NCI-H69 (cell line): Measurements from ENCODE around the gene LMX1B.

Experiments used
- DNase-seq: peaks from one replicate; lab custom pipeline; 2025; lab: John Stamatoyannopoulos, UW

The LMX1B gene

GRCh38 chr9:126658956-126659555, 45.3 kb downstream of the LMX1B start:
- no peak for DNase-seq

DNA sequence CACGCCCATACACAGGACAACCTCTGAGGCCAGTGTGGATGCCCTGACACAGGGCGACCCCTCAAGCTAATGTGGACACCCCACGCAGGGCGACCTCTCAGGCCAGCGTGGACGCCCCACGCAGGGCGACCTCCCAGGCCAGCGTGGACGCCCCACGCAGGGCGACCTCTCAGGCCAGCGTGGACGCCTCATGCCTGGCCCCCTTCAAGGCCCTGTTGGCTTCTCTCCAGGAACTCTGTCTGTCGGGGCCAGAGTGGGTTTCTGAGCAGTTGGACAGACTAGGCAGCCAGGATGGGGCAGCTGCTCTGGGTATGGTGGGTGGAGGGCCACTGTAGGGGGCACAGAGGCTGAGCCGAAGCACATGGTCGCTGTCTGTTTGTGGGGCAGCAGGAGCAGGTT, 47.4 kb downstream of the LMX1B start:
- no peak for DNase-seq

- peak; percentile 85 for DNase-seq
Observed at GRCh38 chr9:126661521-126662251, 48.0 kb downstream of the LMX1B start.

DNA sequence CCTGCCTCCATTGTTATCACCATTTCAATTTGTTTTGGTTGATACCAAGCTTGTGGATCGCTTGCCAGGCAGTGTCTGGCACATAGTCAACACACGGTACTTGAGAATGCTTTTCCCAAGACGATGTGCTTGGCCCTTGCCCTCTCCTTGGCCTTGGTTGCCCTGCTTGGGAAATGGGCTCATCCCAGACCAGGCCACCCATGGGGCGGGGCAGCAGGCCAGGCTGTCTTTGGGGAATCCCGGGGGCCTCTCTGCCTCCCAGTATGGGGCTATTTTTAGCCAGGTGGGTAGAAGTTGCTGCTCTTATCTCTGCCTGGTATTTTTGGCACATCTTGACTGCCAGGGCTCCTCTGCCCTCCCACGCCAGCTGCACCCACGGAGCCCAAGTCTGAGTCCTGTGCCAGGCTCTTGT, 49.9 kb downstream of the LMX1B start:
- DNase-seq: peak; percentile 16

DNA sequence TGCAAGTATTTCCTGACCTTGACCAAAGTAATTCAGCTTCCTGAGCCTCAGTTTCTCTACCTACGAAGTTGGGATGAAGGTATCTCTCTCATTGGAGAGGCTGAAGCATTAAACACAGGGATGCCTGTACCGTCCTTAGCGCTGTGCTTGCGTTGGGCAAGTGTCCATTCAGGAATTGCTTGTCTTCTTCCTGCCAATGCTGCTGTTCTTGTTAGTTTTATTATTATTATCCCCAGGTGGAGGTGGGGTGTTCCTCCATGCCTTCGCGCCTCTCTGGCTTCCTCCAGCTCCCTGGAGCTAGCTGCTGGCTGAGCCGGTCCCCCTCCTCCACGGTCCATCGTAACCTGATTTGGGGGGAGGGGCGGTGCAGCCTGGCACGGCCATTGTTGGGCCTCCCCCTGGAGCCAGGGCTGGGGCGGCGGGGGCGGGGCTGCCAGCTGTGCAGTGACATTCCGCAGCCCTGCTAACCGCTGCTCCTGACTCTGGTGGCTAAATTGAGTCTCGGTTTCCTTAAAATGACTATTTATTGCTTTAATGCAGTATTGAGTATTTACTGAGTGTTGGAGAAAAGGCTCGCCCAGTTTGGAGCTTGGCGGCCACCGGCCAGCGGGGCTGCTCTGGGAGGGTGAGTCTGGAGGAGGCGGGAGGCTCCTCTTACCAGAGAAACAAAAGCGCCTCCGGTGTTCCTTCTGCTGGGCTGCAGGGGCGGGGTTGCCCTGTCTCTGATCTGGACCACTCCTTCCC, 51.3 kb downstream of the LMX1B start:
- DNase-seq: peak; percentile 70

- no peak for DNase-seq
Observed at GRCh38 chr9:126665644-126666035, 51.9 kb downstream of the LMX1B start.

- no peak for DNase-seq
Observed at GRCh38 chr9:126666155-126666803, 52.6 kb downstream of the LMX1B start.

DNA sequence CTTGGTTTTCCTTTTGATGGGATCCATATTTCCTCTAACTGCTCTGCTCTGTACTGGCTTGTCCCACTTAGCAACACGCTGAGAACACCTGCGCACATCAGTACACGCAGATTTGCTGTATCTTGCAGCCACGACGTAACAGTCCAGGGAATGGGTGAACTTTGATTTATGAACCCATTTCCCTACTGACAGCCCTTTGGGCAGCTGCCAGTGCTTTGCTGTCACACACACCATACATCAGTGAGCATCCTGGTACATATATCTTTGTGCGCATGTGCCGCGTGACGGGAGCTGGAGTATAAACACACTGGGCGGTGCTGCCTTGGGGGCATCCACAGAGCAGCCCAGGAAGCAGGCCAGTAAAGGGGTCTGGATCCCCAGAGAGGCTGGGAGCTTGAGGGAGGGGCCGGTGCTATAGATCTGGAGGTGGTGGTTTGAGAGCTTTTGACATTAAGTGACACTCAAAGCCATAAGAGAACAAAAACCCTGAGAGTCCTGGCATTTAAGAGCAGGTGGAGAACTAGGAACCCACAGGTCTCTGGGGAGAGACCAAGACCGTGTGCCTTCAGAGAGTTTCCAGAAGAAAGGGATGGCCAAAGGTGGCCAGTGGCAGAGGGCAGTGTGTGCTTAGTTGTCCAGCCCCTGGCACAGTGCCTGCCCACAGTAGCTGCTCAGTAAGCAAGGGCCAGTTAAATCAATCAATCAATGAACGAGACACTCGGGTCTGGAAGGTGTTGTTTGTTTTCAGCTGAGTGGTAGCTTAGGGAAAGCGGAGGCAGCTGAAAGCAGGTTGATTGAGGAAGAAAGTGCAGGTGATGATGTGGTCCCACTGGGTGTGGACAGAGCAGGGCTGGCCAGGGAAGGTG, 53.7 kb downstream of the LMX1B start:
- DNase-seq: peak; percentile 89

- DNase-seq: no peak
Observed at GRCh38 chr9:126668058-126668457, 54.3 kb downstream of the LMX1B start.

- DNase-seq: no peak
Observed at GRCh38 chr9:126669108-126669507, 55.4 kb downstream of the LMX1B start.

DNA sequence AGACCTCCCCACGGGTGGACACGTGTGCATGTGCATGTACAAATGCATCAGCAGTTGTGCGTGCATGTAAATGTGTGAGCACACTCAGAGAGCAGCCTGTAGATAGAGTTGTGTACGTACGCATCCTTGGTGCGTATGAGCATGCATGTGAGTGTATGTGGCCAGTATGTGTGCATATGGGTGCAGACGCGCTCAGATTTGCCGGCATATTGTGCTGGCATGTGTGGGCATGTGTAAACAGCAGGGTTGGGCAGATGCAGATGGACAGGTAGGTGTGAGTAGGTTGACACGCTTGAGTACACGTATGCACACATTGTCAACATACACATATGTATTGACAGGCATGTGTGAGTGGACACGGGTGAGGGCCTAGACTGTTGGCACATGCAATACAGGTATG, 56.5 kb downstream of the LMX1B start:
- DNase-seq: no peak

- DNase-seq: peak; percentile 53
Observed at GRCh38 chr9:126671381-126671831, 57.7 kb downstream of the LMX1B start.

- DNase-seq: no peak
Observed at GRCh38 chr9:126671983-126672382, 58.3 kb downstream of the LMX1B start.

DNA sequence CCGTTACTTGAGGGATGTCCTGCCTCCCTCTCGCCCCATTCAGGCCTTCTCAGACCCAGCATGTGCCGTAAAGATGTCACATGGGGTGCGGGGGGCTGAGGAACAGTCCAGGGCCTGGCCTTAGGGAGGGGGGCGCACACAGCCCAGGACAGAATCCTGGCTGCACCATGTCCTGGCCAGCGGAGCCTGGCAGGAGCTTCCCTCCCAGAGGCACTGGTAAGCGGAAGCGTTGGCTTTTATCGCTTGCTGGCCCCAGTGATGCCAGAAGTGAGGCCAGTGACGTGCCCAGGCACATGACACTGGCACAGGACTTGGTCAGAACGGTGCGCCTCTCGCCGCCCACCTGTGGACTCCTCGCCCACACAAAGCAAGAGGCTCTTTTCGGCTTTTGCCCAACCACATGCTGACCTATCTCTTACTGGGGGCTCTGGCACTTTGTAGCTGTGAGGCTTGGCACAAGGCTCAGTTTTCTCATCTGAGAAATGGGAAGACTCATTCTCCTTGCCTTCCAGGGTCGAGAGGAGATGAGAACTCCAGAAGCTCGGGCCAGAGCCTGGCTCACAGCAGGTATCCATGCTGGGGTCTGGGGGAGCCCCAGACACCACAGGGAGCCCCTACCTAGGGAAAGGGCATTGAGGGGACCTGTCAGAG, 59.0 kb downstream of the LMX1B start:
- no peak for DNase-seq

DNA sequence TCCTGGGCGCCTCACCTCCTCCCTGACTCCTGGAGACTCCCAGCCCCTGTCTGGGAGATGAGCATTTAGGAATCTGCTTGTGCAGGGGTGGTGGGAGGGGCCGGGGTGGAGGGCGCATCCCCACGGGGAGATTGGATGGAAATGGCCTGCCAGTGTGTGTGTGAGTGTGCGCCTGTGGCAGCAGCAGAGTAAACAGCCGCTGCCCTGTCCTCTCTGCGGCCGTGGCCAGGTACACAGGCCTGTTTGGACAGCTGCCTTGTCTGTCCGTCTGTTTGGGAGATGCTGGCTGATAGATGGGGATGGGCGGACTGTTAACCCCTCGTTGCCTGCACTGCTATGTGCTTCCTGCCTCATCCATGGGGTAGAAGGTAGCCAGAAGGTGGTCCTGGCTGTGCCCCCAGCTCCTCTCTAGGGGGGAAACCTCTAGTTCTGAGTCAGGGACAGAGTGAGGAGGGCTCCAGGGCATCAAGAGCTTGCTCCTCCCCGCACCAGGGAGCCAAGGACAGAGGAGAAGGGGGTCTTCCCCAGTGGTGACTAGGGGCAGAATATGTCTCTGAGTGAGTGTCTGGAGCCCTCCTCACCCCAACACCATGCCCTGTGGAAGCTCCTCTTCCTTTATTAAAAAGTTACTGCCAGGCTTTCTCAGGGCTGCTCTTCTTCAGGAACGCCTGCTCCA, 60.1 kb downstream of the LMX1B start:
- DNase-seq: peak; percentile 85

DNA sequence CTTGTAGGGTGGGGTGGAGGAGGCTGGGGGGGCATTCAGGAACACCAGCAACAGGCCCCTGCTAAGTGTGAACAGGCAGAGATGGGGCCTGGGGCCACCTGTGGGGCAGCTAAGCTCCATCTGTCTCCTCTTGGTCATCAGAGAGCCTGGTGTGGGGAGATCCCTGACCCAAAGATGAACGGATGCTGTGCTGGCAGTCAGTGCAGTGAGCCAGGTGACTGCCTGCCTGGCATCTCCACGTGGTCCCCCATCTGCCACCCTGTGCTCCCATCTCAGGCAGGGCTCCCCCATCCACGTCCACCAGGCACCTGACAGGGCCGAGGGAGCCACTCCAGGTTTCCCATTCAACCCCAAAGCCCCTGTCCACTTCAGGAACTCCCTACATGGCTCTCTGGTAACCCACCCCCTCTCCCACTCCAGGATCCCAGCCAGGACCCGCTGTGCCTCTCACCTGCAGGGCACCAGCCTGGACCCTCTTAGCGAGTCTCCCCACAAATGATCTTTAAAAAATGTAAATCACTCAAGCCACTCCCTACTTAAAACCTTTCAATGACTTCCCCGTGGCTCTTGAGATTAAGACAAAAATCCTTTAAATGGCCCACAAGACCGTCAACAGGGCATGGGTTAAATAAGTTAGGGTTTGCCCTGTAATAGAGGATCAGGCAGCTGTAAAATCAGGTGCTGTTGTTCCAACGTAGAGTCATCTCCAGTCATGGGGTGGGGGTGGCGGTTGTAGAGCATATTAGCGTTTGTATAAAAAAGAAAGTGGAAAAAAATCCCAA, 60.8 kb downstream of the LMX1B start:
- DNase-seq: peak; percentile 29

GRCh38 chr9:126675147-126675467, 61.4 kb downstream of the LMX1B start:
- DNase-seq: no peak

DNA sequence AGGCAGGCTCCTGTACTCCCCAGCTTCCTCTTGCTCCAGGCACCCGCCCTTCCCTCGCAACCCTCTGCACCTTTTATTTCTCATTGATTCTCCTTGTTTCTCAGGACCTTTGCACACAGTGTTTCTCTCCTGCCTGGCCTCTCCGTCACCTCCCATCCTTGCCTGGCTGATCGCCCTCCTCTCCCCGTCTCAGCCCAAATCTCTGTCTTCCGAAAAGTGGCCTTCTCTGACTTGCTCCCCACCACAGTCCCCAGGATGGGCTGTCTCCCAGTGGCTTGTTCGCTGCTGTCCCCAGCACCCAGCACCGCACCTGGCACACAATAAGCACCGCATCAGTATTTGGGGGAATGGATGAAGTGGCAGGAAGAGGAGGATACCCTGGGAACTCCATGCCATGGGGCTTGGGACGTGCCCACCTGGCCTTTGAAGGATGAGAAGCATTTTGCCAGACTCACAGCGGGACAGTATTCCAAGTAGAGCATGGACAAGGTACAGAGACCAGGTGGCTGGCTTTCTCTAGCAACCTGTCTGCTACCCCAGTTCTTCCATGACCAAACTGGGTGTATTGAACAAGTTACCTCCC, 62.5 kb downstream of the LMX1B start:
- DNase-seq: peak; percentile 66

DNA sequence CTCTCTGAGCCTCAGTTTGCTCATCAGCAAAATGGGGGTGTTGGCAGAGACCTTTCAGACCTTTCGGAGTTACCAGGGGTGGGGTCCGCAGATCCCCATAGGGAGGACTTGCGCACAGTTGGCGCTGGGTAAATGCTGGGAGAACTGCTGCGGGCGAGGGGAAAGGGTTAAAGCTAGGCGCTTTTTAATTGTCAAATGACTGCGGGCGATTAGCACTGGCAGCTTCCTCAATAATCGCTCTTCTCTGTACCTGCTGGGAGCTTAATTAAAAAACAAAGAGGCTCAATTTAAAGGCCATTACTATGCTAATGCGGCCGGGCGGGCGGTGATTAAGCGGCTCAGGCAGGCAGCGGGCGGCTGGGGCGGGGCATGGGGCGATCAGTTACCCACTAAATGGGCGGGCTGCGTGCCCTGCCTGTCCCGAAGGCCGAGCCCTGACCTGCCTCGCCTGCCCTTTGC, 63.0 kb downstream of the LMX1B start:
- DNase-seq: peak; percentile 80
